GM19239 (cell line): ENCODE measurements around the gene NTMT1.

Experiments used
- DNase-seq: peaks from one replicate; pipeline ENCODE4 v3.0.0; 2011; ENCODE audit warnings: low spot score; ENCODE audit not compliant: insufficient read length
- FAIRE-seq: peaks from 2 replicates; lab custom pipeline; 2011; peaks lifted over from hg19 to GRCh38; lab: Jason Lieb, UNC

NTMT1 gene

GRCh38 chr9:129613520-129614175, 12.3 kb upstream of the NTMT1 start:
- FAIRE-seq (no peak), DNase-seq (no peak)

DNA sequence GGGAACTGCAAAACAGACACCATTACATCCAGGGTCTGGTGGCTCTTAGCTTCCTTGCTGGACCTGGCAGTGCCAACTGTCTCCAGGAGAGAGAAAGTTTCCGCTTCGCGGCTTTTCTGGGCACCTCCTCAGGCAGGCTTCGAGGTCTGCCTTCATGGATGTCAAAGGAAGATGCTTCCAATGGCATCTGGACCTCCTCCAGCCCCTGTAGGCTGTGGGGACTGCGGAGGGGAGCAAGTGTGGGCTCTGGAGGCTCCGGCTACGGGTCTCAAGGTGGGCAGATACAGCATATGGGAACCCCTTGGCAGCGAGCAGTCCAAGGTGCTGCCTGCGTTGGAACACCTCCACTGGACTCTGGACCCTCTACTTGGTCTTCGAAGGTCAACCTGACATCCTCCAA, 11.0 kb upstream of the NTMT1 start:
- FAIRE-seq, result no peak
- DNase-seq, result no peak

- DNase-seq, result no peak
- no peak for FAIRE-seq
Measured at GRCh38 chr9:129615407-129616285, 10.3 kb upstream of the NTMT1 start.

DNA sequence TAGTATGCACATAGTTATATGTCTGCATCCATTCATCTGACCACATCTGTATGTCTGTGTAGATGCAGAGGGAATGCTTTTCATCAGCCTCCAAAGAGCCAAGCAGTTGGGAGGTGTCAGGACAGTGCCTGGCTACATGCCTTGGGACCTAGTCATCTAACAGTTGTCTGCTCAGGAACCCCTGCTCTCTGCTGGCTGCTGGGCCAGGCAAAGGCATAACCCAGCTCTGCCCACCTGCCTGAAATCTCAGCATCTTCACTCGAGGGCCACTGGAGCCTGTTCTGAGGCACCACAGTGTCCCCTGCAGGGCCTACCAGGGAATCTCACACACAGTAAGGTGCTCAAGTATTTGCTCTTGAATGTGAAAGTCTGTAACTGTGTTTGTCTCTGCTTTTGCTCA, 8.8 kb upstream of the NTMT1 start:
- DNase-seq (no peak), FAIRE-seq (no peak)

GRCh38 chr9:129619787-129620668, 5.9 kb upstream of the NTMT1 start:
- no peak for DNase-seq
- FAIRE-seq, result no peak

DNA sequence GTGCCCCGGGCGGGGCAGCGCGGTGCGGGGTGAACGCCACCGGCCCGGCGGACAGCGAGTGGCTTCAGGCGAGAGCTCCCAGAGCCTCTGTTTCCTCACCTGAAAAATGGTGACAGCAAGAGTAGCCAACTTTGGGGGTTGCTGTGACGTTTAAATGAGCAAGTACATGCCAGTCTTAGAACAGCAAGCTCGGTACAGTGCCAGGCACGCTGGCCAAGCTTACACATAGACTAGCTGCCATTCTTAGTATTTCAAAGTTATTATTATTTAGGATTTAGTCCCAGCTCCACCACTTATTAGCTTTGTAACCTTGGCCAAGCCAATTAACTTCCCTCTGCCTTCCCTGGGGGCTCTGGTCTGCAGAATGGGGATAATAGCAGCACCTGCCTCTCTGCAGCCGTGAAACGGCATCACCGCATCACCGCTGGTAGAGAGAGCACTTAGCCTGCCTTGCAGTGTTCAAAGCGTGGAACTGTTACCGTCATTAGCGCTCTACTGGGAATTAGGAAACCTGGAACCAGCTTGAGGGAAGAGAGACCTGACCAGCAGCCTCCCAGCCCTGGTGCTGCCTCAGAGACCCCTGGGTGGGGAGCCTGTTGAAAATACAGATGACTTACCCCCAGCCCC, 5.2 kb upstream of the NTMT1 start, which contains the start of gene C9orf50:
Gene C9orf50 (minus strand): TSS at position 433 of the 627 bp plus-strand sequence. CDS start 527 bp downstream, outside the sequence.
- FAIRE-seq, result no peak
- DNase-seq, result no peak

- no peak for FAIRE-seq
Measured at GRCh38 chr9:129623331-129623730, 2.6 kb upstream of the NTMT1 start.

DNA sequence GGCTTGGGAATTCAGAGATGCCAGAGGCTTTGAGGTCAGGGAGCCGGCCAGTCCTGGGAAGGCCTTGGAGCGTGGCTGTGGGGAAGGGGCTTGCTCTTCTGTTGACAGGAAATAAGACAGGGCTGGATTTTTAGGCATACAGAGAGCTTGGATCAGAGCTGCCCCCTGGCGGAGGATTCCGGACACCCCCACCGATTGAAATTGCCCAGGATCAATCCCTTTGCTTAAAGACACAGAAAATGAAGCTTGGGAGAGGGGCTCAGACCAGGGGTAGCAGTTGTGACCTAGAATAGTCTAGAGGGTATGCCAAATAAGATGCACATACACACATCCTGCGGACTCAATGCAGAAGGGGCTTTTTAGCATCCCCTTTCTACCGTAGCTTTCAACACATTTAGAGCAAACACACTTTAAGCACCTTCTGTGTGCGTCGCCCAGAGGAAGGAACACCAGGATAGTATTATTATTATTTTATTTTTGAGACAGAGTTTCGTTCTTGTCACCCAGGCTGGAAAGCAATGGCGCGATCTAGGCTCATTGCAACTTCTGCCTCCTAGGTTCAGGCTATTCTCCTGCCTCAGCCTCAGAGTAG, 1.7 kb upstream of the NTMT1 start:
- FAIRE-seq, result no peak
- DNase-seq, result peak; percentile 75

More at GRCh38 chr9:129623331-129623730, 2.6 kb upstream of the NTMT1 start:
- DNase-seq, result no peak

GRCh38 chr9:129624947-129625346, 1.0 kb upstream of the NTMT1 start:
- DNase-seq (no peak), FAIRE-seq (no peak)

DNA sequence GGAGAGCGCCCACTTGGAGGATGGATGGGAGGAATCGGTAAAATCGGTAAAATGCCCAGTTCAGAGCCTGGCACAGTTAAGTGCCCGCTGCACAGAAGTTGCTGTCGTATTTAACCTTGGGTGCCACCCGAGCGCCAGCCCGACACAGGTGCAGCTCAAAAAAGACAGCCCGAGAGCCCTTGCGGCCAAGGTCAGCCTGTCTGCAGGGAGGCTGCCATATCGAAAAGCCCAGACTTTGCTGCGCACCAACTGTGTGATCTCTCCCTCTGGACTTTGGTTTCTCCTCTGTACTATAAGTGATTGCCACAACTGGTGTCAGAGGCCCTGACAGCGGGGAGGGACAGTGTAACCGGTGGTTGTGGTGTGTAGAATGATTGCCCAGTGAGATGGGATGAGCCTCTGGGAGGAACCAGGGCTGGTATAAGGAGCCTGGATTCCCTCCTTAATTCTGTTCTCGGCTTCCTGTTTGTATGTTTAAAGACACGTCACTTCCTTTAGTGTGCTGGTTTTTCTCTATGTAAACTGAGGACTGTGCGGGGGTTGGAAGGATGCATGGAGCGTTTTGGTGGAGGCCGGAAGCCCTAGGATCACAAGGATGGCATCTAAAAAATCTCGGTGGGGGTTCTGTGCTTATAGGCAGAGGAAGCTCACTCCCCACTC, 792 bp downstream of the NTMT1 start:
- FAIRE-seq, result peak; percentile 60
- no peak for DNase-seq

- no peak for DNase-seq
- no peak for FAIRE-seq
Measured at GRCh38 chr9:129627556-129628440, 1.8 kb downstream of the NTMT1 start.

DNA sequence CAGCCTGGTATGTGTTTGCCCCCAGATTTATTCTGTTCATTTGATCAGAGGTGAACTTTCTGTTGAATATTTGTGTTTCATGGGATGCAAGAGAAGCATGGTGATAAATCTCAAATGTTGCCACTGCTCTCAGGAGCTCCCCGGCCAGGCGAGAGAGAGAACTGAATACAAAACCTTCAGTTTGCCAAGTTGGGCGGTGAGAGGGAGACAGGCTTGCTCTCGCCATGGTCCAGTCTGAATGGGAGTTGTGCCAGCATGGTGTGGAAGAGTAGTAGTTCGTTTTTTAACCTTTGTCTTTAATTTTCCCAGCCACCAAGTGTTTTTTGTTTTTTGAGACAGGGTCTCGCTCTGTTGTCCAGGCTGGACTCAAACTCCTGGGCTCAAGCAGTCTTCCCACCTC, 2.7 kb downstream of the NTMT1 start:
- FAIRE-seq (no peak), DNase-seq (no peak)

DNA sequence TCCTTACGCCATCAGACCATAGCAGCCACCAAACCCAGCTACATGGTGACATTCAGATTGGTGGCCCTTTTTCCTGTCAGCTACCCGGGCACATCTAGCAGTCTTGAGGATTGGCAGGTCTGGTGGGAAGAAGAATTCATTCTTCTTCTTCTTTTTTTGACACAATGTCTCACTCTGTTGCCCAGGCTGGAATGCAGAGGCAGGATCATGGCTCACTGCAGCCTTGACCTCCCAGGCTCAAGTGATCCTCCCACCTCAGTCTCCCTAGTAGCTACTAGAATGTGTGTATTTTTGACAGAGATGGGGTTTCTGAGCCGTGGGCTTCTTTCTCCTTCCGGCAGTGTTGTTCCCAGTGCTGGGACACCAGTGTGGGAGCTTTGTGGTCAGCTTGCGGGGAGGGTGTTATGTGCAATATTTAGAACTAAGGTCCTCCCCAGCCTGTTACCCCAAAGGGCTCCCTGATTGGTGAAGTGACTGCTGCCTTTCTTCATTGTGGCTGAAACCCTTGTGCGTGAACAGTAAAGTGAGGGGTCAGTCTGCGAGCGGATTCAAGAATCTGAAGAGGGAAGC, 3.4 kb downstream of the NTMT1 start:
- DNase-seq (no peak), FAIRE-seq (no peak)

DNA sequence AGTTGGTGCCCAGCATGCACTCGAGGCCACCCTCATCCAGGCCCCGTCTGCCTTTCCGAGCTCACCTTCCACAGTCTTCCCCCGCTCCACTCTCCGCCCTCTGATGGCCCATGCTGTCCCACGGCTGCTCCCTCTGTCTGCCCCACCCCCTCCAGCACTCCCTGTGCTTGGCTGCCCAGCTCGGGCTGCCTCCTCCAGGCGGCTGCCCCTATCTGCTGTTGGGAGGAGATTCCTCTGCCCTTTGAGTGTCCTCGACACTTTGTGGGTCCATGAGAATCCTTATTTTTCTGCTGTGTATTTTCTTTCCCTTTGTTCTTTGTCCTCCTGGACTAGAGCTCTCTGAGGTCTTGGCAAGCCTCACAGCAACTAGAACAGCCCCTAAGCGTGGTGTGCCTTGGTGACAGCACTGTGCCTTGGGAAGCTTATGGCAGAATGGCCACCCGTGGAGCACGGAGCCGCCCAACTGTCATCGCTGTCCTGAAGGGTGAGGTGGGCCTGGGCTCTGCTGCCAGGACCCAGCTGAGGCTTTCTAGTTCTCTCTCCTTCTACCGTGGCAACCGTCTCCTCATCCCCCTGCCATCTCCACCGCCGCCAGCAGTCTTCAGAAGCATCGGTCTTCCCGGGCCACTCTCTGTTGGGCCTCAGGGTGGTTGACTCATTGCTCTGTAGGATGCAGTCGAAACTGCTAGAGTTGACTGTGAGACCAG, 5.2 kb downstream of the NTMT1 start:
- FAIRE-seq (no peak), DNase-seq (no peak)

- DNase-seq, result no peak
- no peak for FAIRE-seq
Measured at GRCh38 chr9:129631674-129632129, 5.7 kb downstream of the NTMT1 start.

- no peak for FAIRE-seq
- DNase-seq, result no peak
Measured at GRCh38 chr9:129632460-129632859, 6.5 kb downstream of the NTMT1 start.

DNA sequence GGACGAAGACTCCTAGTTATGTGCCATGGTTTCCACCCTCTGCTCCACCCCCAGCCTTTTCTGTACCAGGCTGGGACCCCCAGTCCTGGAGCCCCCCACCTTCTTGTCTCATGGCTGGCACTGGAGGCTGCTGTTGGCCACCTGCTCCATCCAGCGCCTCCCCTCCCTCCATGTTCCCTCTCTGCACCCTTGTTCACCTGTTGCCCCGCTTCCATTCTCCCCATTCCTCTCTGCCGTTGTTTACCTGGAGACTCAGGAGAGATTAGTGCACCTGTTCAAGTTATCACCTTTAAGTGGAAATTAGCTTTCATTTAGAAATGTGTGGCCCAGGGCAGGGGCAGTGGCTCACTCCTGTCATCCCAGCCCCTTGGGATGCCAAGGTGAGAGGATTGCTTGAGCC, 7.2 kb downstream of the NTMT1 start:
- no peak for FAIRE-seq
- DNase-seq, result no peak
